Measurements from ENCODE around the gene IFNA17.

- TF ChIP-seq CSDC2 (CRISPR knock-in tag; IDR thresholded peaks at IDR 0.05) (no peak), PPARA (CRISPR knock-in tag; IDR thresholded peaks at IDR 0.05; ENCODE audit: borderline replicate concordance) (no peak)
Measured at GRCh38 chr9:21228122-21228521, at the start of gene IFNA17.

Measured in SK-N-SH treated with all-trans-retinoic acid at 6 μM for 48 hours (cell line).